ENCODE results near the gene PPM1J.

- TF ChIP-seq CTCF (IDR thresholded peaks at IDR 0.05; ENCODE audit: poor library complexity), result no peak
- TF ChIP-seq EZH2phosphoT487 (IDR thresholded peaks at IDR 0.05; ENCODE audit: low read depth, severe bottlenecking, unreplicated experiment), result no peak
- no peak for TF ChIP-seq EZH2 (IDR thresholded peaks at IDR 0.05; ENCODE audit: borderline replicate concordance)
These were observed 2.4 kb downstream of the PPM1J start for GRCh38 chr1:112712701-112713128.

Measured in hepatocyte (in vitro differentiated cells).